Frontal cortex (tissue), 4 donors: ENCODE data around the gene RGS3. TPM values are rescaled to one million over a fixed set of nuclear protein-coding genes. Genes with fewer than 3 reads are reported as not detected.
A peak's percentile ranks its signal among the peaks of the same experiment; 100 is the strongest.
"Not testable (repeated sequence)": the region's sequence is repeated elsewhere in the genome, so short reads cannot be mapped to it uniquely, and the experiment has no call there.

Source experiments
- DNase-seq, 2 donors: peaks; one replicate each; pipeline ENCODE4 v3.0.0; 2012; ENCODE audit warnings: low spot score in 2 of 2
- FAIRE-seq: peaks from 2 replicates; lab custom pipeline; 2012; peaks lifted over from hg19 to GRCh38; lab: Jason Lieb, UNC
- total RNA-seq: library from RNA; depleted of rRNA; stranded (reverse); fragments of >200 nt; gene quantifications from one replicate; pipeline ENCODE4 v1.2.3, GENCODE V29; 2014
- donor health status: control.
- donor health status: control.
- donor health status: control.

Gene RGS3
- total RNA-seq, 1 donor from 2014 or later = 11.4 TPM

- DNase-seq = no peak
- FAIRE-seq = no peak
Measured at GRCh38 chr9:113541019-113541900, 77.7 kb downstream of the RGS3 start.

DNA sequence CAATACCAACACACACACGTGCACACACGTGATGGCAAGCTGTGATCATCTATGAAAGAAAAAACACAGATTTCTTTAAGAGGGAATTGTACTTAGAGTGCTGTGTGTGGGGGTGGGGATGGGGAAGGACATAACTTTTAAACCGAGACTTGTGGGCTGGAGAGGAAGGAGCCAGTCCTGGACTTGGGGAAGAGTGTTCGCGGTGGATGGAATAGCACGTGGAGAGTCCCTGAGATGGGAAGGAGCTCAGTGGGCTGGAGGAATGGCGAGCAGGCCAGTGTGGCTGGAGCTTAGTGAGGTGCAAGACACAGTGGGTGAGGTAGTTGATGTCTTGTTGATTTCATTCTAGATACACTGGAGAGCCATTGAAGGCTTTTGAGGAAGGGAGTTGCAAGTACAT is 78.5 kb downstream of the RGS3 start:
- no peak for FAIRE-seq
- DNase-seq = no peak

GRCh38 chr9:113542741-113543140 is 79.2 kb downstream of the RGS3 start:
- FAIRE-seq (no peak), DNase-seq (no peak)

DNA sequence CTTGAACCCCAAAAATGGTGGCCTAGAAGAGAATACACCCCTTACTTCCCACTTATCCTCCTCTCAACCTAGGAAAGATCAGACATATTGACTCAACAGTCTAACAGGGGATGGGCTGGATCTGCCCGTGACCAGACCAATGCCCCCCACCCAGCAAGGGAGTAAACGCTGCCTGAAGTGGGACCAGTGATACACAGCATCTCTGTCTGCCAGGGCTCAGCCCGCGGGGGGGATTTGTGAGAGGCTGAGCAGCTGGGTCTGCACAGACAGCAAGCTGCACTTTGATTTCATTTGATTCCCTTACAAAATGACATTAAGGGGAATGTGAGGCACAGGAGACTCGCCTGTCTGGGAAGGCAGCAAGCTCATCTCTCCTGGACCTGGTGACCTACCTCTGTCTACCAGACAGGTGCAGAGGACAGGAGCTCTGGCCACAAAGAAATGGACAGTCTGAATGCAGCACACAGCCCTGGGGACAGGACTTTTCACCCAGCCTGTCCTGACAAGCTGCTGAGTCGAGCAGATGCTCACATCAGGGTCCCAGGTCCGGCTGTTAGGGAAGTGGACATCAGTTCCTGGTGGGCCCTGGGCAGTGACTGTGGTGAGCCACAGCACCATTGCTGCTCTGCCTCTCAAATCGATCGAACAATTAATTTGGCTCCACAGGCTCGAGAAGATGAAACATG is 79.9 kb downstream of the RGS3 start:
- DNase-seq (no peak), FAIRE-seq (no peak)

- no peak for DNase-seq
- FAIRE-seq = no peak
Measured at GRCh38 chr9:113543982-113544303, 80.4 kb downstream of the RGS3 start.

- no peak for FAIRE-seq
Measured at GRCh38 chr9:113545068-113545467, 81.5 kb downstream of the RGS3 start.

GRCh38 chr9:113546566-113546965 is 83.0 kb downstream of the RGS3 start:
- FAIRE-seq (no peak), DNase-seq (no peak)

More at GRCh38 chr9:113545068-113545467, 81.5 kb downstream of the RGS3 start:
- no peak for DNase-seq

- FAIRE-seq = no peak
- DNase-seq = no peak
Measured at GRCh38 chr9:113547501-113547900, 84.0 kb downstream of the RGS3 start.

- DNase-seq (no peak), FAIRE-seq (no peak)
Measured at GRCh38 chr9:113548221-113549041, 84.9 kb downstream of the RGS3 start.

GRCh38 chr9:113549892-113550291 is 86.4 kb downstream of the RGS3 start:
- DNase-seq, FAIRE-seq: not testable (repeated sequence)

DNA sequence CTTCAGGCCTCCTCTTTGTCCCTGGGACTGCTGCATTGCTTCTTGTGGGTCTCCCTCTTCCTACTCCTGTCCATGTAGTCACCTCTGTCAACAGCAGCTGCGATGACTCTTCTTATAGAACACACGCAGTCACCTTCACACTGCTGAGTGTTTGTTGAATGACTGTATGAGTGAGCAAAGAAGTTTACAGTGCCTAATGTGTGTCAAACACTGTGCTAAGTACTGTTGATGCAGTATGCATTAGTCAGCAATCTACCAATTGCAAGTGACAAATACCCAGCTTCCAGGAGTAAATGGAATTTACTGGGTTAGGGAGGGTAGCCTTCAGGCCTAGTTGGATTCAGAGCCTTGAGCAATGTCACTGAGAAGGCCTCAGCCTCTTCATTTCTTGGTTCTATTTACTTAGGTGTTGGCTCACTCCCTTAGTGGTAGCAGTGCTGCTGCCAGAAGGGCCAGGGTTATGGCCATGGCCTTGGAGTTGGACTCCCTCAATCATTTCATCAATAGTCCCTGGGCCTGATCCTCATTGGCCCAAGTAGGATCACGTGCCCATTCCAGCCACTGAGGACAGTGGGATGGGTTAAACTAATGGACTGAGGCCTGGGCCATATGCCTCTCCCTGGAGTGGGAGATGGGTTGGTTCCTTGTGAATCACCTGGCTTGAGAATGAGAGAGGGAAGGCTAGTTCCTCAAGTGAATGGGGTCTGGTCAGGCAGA is 93.5 kb downstream of the RGS3 start:
- no peak for FAIRE-seq
- no peak for DNase-seq

DNA sequence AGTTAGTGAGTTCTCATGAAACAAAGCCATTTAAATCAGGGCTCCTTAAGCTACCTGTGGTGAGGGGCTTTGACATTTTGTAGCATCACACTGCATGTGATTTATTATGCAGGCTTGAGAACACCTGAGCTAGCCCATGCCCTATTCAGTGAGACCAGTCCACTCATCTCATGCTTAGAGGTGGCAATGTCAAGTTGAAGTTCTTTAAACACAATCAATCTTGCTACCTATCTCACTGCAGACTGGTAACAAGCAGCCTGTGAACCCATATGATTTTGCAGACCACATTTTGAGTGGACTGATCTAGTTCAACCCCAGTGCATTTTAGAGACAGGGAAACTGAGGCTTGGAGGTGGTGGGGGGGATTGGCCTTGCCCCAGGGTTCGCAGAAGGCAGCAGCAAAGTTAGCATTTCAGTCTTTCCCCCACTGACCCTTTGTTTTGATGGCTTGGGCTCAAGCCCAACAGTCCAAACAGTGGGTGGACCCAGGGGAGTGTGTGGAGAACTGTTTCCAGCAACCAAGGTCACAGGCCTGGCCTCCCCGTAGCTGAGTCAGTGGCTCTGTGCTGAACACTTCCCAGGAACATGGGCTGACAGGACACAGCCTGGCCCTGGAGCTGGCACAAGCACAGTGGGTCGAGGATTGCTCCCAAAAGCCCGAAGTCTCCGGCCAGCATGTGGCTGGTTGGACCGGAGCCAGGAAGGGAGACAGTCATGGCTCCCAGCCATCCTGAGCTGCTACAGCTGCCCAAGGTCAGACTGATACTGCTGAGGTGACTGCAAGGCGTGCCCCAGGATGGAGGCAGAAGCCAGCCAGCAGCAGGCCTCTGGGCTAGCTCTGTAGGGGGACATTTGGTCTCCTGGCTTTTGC is 95.3 kb downstream of the RGS3 start:
- FAIRE-seq = no peak
- DNase-seq = no peak

GRCh38 chr9:113559834-113560800 is 96.6 kb downstream of the RGS3 start:
- no peak for DNase-seq
- no peak for FAIRE-seq

DNA sequence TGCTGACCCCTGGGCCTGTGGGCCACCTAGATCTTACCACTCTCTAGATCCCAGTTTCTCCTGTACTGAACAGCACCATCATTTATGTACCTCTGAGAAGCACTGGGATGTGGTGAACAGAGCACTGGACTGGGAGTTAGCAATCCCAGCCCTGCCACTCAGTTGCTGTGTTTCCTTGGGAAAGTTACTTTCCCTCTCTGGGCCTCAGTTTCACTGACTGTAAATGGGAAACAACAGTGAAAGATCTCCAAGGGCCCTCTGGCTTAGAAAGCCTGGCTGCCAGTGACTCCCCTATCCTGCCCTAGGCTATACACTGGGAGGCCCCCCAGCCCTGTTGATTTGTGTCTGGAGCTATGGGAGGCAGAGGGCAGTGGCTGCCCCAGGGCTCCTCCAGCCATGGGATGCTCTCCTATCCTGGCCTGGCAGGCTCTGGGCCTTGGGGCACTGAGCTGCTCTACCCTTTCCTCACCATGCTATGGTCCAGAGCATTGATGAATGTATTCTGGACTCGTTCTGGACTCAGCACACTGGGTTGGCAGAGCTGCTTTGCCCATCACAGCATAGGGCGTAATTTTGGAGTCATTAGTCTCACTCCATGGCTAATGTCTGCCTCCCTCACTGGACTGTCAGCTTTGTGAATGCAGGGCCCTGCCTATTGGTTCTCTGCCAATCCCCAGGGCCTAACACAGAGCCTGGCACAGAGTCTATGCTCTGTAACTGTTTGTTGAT is 99.3 kb downstream of the RGS3 start:
- DNase-seq (no peak), FAIRE-seq (no peak)

DNA sequence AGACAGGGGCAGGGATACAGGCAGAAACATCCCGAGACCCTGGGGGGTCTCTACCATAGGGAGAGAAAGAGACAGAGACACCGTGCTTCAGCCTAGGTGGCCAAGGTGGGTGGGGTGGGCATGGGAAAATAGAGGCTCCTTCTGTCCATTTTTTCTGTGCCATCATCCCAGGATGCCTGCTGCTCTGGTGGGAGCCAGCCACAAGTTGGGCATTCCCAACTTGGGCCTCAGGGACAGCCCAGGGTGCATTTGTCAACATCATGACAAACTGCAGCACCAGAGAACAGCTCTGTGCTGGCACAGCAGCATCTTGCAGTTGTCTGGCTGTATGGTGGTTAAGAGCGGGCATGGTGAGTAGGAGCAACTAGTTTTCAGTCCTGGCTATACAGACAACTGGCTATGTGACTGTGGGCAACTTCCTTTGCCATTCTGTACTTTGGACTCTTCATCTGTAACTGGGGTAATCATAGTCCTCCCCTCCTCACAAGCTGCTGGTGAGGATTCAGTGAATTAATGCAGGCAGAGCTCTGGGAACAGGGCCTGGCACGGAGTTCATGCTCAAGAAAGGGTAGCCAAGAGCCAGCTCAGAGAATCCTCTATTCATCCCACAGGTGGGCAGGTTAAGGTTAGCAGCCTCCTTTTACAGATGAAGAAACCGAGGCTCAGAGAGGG is 100.4 kb downstream of the RGS3 start:
- FAIRE-seq (no peak), DNase-seq (no peak)

GRCh38 chr9:113564498-113565237 is 101.1 kb downstream of the RGS3 start:
- FAIRE-seq (no peak), DNase-seq (peak; percentile 66 to 80)
